Activated CD8-positive, alpha-beta memory T cell treated with anti-CD3 and anti-CD28 coated beads, Interleukin-2, amount 50 U/mL, for 24 hours (primary cell): ENCODE results near the gene SPRR1B.
"Not testable (repeated sequence)": the region's sequence is repeated elsewhere in the genome, so short reads cannot be mapped to it uniquely, and the experiment has no call there.

Experiments
- DNase-seq: peaks from one replicate; pipeline ENCODE4 v3.0.0-alpha.2; 2020; ENCODE audit errors: extremely low read depth

The SPRR1B gene

DNA sequence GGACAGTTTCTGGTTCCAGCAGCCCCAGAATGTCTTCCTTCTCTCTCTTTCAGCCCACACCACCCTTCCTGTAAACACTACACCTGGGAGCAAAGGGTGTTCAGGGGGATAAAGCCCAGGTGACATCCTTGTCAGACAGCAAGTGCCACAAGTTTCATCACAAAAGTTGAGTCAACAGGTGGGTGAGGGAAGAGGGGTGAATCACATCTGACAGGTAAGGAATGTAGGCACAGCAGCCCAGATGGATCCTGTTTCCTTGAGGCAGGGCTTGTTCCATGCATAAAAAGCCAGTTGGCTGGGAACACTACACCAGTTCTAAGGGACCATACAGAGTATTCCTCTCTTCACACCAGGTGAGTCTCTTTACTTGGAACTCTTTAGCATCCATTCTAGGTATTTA, at the start of gene SPRR1B:
Gene SPRR1B, plus strand, starts transcription at position 309 of the 400 bp plus-strand sequence. CDS start 1,143 bp downstream, outside the sequence.
- no peak for DNase-seq

DNA sequence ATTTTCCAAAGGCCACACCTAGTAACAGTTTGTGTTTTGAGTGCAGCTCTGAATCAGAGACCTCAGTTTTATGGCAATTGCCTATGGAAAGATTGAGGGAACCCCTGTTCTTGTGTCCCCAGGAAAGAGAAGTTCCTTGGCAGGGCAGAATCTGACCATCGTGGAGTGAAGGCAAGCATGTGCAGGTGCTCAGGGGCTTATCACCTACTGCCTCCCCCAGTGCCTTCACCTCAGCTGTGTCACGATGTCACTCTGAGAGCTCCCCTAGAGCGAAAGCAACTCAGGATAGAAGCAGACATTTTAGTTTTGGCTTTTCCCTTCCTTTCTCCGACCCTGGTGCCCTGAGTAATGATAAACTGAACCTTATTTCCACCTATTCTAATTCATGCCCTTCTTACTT, 48.9 kb upstream of the SPRR1B start:
- no peak for DNase-seq

DNA sequence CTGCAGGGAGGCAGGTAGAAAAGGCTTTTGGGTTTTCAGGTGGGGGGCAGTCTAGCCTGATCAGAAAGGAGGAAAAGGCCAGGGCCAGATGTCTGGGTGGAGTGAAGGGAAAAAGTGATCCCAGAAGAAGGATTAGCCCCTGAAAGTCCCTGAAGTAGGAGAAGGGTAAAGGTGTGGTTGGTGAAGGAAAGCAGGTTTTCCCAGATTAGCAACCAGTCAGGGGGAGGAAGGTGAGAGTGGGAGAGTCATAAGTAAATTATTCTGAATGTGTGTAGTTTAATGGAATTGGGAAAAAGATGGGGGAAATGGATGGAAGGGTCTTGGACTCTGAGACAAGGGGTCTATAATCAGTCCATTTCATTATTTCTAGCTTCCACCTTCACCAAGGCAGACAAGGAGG, 47.8 kb upstream of the SPRR1B start:
- DNase-seq, result no peak

GRCh38 chr1:152983743-152984142, 47.3 kb upstream of the SPRR1B start, which contains the start of gene SPRR1A:
TSS of gene SPRR1A (plus strand) at chr1:152984081. CDS start at chr1:152985231, 1,150 bp downstream.
- no peak for DNase-seq

DNA sequence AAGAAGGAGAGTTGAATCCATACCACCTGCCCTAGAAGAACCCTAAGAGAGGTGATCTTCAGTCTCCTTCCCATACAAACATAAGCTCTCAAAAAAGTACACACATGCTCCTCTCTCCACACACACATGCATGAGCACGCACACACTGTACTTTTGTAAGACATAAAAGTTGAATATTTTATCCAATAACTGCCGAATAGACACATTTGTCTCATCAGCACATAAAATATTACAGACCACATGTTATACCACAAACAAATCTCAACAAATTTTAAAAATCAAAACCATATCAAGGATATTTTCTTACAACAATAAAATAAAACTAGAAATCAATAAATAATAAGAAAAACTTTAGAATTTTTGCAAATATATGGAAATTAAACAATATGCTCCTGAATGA, 44.4 kb upstream of the SPRR1B start:
- DNase-seq, result no peak

DNA sequence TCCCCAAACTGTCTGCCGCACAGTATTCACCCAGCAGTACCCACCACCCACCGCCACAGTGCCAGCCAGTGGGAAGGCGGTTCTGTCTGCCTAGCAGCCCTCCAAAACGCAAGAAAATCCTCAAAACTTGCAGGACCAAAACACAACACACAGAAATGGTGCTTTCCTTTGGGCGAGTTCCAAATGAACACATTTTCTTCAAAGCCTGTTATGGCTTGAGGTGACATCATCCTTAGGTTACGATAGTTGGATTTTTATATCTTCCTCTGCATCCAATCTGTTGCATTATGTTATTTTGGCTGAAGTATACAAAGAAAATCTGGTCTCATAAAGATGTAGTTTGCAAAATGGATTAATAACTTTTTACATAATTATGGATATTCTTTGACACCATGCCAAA, 37.8 kb upstream of the SPRR1B start:
- DNase-seq, result no peak

DNA sequence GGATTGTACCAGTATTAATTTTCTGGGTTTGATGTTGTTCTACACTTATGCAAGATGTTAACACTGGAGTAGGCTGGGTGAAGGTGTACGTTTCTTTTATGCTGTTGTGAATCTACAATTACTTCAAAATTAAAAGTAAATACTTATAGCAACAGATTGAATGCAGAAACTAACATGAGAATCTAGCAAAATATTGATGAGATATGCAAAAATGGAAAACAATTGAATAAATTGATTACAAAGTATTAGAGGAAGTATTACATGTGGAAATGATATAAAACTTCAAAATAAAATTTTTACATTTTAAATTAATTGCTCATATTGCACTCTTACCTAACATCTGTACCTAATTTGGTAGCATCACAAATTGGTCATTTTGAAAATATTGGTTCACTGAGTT, 35.2 kb upstream of the SPRR1B start:
- no peak for DNase-seq

DNA sequence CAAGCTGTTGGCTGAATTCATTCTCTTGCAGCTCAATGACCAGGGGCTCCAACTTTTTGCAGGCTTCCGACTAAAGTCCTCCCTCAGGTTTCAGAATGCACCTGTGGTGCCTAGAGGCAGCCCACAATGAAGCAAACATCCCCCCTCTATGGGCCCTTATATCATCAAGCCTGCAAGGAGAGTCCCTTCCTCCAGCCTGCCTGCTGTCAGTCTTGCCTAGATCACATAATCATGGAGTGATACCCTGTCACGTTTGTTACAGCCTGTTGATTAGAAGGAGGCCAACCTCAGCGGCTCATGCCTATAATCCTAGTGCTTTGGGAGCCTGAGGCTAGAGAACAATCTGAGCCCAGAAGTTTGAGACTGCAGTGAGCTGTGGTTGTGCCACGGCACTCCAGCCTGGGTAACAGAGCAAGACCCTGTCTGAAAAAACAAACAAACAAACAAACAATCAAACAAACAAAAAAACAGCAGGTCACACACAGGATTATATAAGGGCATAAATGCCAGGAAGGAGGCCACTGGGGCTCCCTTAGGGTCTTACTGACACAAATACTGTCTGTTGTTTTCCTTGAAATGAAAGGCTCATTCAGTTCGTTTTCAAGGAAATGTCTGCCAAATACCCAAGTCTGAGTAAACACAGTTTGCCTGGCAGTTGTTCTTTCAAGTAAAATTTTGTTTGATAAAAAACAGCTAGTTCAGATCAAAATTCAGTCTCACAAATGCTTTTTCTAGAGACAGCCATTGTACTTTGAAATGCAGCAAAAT, 34.2 kb upstream of the SPRR1B start:
- DNase-seq, result no peak

- DNase-seq, result no peak
These were observed 33.1 kb upstream of the SPRR1B start for GRCh38 chr1:152997901-152998300.

DNA sequence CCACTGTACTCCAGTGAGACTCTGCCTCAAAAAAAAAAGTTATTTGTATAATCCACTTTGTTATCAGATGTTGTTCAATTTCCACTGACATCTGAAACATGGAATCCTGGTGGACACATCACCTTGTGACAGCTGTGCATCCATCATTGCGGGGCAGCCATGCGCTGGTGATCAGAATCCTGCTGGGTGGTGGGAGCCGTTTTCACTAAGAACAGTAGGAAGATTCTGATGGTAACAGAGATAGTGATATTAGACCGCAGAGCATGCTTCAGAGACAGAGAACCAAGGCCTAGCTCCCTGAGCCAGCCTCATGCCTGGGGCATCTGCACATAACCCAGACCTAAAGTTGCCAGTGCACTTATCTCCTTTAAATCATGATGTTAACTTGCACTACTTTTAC, 32.5 kb upstream of the SPRR1B start:
- no peak for DNase-seq

DNA sequence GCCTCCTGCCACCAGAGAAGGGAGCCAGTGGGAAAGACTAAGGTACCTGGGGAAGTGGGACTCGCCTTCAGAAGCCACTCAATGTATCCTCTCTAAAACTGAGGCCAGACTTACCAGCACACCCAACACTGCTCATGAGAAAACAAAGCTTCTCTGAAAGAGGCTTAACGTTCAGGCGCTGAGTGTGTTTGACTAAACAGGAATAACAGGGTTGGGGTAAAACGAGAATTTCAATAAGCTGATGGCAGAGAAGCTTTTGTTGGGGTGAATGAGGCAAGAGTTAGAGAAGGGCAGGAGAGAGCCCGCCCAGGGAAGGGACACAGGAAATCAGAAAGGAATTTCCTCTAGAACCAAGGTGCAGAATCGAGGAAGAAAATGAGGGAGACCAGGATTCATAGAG, 31.2 kb upstream of the SPRR1B start:
- DNase-seq, result no peak

- DNase-seq, result no peak
These were observed 30.7 kb upstream of the SPRR1B start for GRCh38 chr1:153000294-153000693.

GRCh38 chr1:153001382-153001781, 29.6 kb upstream of the SPRR1B start, which contains the start of gene SPRR3:
TSS of gene SPRR3 (plus strand) at chr1:153001749. CDS start at chr1:153003021, 1,272 bp downstream.
- DNase-seq, result no peak

DNA sequence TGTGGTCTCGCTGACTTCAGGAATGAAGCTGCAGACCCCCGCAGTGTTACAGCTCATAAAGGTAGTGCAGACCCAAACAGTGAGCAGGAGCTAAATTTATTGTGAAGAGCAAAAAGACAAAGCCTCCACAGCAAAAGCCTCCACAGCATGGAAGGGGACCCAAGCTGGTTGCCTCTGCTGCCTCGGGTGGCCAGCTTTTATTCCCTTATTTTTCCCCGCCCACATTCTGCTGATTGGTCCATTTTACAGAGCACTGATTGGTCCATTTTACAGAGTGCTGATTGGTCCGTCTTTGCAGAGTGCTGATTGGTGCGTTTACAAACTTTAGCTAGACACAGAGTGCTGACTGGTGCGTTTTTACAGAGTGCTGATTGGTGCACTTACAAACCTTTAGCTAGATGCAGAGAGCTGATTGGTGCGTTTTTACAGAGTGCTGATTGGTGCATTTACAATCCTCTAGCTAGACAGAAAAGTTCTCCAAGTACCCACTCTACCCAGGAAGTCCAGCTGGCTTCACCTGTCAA, 19.7 kb upstream of the SPRR1B start:
- DNase-seq, result not testable (repeated sequence)

DNA sequence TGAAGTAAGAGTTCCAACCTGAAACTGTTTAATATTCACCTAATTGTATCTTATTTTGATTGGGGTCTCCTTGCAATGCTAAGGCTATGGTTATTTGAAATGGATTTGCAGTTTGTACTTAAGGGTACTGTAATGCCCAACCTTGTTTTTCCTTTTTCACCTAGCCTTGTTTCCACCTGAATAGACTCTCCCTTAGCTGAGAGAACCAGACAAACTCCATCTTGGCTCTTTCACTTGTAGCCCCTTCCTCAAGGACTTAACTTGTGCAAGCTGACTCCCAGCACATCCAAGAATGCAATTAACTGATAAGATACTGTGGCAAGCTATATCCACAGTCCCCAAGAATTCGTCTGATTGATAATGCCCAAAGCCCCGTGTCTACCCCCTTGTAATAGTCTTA, 9.2 kb upstream of the SPRR1B start:
- not testable (repeated sequence) for DNase-seq

- DNase-seq, result not testable (repeated sequence)
These were observed 8.7 kb upstream of the SPRR1B start for GRCh38 chr1:153022340-153022739.

DNA sequence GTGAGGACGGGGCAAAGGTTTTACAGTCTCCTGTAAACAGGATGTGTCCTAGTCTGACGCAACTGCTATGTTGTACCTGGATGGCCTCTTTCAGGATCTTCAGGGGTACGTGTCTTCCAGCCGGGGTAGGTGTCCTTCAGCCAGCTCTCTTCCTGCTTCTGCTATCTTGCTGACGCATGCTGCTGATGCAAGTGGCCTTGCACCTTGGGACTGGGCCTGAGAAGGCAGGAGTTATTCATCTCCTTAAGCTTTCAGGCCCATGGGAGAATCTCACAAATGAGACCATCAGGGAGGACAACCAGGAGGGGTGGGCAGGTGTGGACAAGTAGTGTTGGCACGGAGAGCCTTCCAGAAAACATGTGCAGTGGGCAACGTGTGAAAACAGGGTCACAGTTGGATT, 7.9 kb upstream of the SPRR1B start:
- no peak for DNase-seq

DNA sequence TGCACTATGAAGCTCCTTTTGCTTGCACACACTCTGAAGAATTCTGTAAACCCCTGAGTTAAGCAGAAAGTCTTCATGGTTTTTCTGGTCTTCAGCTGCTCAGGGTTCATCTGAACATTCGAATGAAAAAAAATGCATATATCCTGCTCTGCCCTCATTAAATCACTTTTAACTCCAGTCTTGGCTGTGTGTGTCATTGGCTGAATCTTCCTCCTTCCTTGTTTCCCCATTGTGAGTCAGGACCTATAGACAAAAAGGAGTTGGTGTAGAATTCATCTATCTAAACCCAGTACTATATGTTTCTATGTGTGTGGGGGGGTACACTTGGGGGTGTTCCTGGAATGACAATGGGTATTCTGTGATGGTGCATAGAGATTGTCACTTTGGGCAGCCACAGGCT, 6.6 kb upstream of the SPRR1B start:
- DNase-seq, result no peak

DNA sequence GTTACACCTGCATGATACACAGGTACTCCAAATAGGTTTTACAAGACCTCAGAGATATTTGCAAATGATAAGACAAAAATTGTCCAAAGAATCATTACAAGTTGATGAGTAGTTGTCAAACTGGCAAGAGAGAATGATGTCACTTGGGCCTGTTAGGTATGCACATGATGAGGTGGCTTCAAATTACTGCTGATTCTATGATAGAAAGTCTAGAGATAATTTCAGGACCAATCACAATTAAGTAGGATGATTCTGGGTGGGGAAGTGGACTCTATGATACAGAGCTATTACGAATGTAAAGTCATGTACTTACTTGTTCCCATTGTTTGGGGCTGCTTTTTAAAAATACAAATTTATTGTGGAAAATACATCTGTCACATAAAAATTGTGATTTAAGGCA, 5.2 kb upstream of the SPRR1B start:
- no peak for DNase-seq

DNA sequence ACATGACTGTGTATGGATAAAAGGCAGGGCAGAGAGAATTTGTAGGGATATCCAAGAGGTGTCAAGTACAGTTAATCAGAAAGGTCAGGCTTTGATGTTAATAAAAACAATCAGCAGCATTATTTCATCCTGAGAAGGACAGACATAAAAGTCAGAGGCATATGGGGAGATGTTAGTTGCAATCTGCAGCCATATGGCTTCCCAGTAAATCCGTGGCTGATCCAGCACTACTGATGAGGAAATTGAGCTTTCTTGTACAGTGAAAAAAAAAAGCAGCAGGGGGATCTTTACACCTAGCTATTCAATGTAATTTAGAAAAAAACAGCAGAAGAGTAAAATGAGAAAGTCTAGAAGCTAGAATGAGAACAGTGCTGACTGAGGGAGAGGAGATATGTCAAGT, 2.2 kb upstream of the SPRR1B start:
- DNase-seq, result no peak

GRCh38 chr1:153032073-153032472, 1.1 kb downstream of the SPRR1B start:
- DNase-seq, result no peak

DNA sequence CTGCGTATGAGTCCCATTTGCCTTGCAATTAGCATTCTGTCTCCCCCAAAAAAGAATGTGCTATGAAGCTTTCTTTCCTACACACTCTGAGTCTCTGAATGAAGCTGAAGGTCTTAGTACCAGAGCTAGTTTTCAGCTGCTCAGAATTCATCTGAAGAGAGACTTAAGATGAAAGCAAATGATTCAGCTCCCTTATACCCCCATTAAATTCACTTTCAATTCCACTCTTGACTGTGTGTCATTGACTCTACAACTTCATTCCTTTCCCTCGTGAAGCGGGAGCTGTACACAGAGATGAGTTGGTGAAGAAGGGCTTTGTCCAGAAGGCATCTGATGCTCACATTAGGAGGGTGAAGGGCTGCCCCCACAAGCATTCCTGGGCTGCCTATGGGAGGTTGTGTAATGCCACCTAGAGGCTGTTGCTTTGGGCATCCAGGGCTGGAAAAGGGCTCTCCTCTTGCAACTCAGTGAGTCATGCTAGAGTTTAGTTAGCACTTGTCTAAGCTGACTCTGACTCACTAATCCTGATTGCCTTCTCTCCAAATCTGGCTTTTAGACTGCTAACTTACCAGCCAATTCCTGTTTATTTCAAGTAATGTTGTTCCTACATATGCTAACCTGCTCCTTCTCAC, 1.8 kb downstream of the SPRR1B start:
- no peak for DNase-seq

DNA sequence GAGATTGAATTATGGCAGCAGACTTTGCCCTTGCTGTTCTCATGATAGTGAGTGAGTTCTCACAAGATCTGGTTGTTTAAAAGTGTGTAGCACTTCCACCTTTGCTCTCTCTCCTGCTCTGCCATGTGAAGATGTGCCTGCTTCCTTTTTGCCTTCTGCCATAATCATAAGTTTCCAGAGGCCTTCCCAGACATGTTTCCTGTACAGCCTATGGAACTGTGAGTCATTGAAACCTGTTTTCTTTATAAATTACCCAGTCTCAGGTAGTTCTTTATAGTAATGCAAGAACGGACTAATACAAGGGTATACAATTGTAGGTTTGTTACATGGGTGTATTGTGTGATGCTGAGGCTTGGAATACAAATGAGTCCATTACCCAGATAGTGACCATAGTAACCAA, 4.2 kb downstream of the SPRR1B start:
- DNase-seq, result no peak
